ENCODE results near the gene NELL1.

NELL1 gene

GRCh38 chr11:20661850-20662249 is 7.5 kb upstream of the NELL1 start:
- in situ Hi-C loops (cut with MboI; ENCODE audit: low sequenced_read_pairs), result no loop called here

GRCh38 chr11:20668131-20668809 is 1.1 kb upstream of the NELL1 start:
- in situ Hi-C loops (cut with MboI; ENCODE audit: low sequenced_read_pairs), result no loop called here

- in situ Hi-C loops (cut with MboI; ENCODE audit: low sequenced_read_pairs), result no loop called here
Measured at GRCh38 chr11:20669820-20670684, 666 bp downstream of the NELL1 start.

- in situ Hi-C loops (cut with MboI; ENCODE audit: low sequenced_read_pairs), result no loop called here
Measured at GRCh38 chr11:20670932-20671403, 1.6 kb downstream of the NELL1 start.

- in situ Hi-C loops (cut with MboI; ENCODE audit: low sequenced_read_pairs), result no loop called here
Measured at GRCh38 chr11:20671856-20672546, 2.6 kb downstream of the NELL1 start.

- in situ Hi-C loops (cut with MboI; ENCODE audit: low sequenced_read_pairs), result no loop called here
Measured at GRCh38 chr11:20672575-20672974, 3.2 kb downstream of the NELL1 start.

- in situ Hi-C loops (cut with MboI; ENCODE audit: low sequenced_read_pairs), result no loop called here
Measured at GRCh38 chr11:20676658-20677057, 7.3 kb downstream of the NELL1 start.

- in situ Hi-C loops (cut with MboI; ENCODE audit: low sequenced_read_pairs), result no loop called here
Measured at GRCh38 chr11:20688761-20689160, 19.4 kb downstream of the NELL1 start.

- in situ Hi-C loops (cut with MboI; ENCODE audit: low sequenced_read_pairs), result no loop called here
Measured at GRCh38 chr11:20707876-20708275, 38.5 kb downstream of the NELL1 start.

GRCh38 chr11:20712912-20713311 is 43.5 kb downstream of the NELL1 start:
- in situ Hi-C loops (cut with MboI; ENCODE audit: low sequenced_read_pairs), result no loop called here

- in situ Hi-C loops (cut with MboI; ENCODE audit: low sequenced_read_pairs), result no loop called here
Measured at GRCh38 chr11:20715464-20715863, 46.1 kb downstream of the NELL1 start.

- in situ Hi-C loops (cut with MboI; ENCODE audit: low sequenced_read_pairs), result no loop called here
Measured at GRCh38 chr11:20715931-20716330, 46.5 kb downstream of the NELL1 start.

- in situ Hi-C loops (cut with MboI; ENCODE audit: low sequenced_read_pairs), result no loop called here
Measured at GRCh38 chr11:20719821-20720220, 50.4 kb downstream of the NELL1 start.

GRCh38 chr11:20723366-20723765 is 54.0 kb downstream of the NELL1 start:
- in situ Hi-C loops (cut with MboI; ENCODE audit: low sequenced_read_pairs), result no loop called here

- in situ Hi-C loops (cut with MboI; ENCODE audit: low sequenced_read_pairs), result no loop called here
Measured at GRCh38 chr11:20729597-20730105, 60.3 kb downstream of the NELL1 start.

GRCh38 chr11:20731676-20732215 is 62.4 kb downstream of the NELL1 start:
- in situ Hi-C loops (cut with MboI; ENCODE audit: low sequenced_read_pairs), result no loop called here

GRCh38 chr11:20739107-20739506 is 69.7 kb downstream of the NELL1 start:
- in situ Hi-C loops (cut with MboI; ENCODE audit: low sequenced_read_pairs), result no loop called here

GRCh38 chr11:20739577-20739976 is 70.2 kb downstream of the NELL1 start:
- in situ Hi-C loops (cut with MboI; ENCODE audit: low sequenced_read_pairs), result no loop called here

- in situ Hi-C loops (cut with MboI; ENCODE audit: low sequenced_read_pairs), result no loop called here
Measured at GRCh38 chr11:20754933-20755332, 85.5 kb downstream of the NELL1 start.

- in situ Hi-C loops (cut with MboI; ENCODE audit: low sequenced_read_pairs), result no loop called here
Measured at GRCh38 chr11:20759541-20759940, 90.2 kb downstream of the NELL1 start.

- in situ Hi-C loops (cut with MboI; ENCODE audit: low sequenced_read_pairs), result no loop called here
Measured at GRCh38 chr11:20760811-20761210, 91.4 kb downstream of the NELL1 start.
